Measurements from ENCODE around the gene SLC6A3.
"Not testable (repeated sequence)": the region's sequence is repeated elsewhere in the genome, so short reads cannot be mapped to it uniquely, and the experiment has no call there.

SLC6A3 gene

GRCh38 chr5:1387059-1387755, 58.0 kb downstream of the SLC6A3 start:
- no peak for DNase-seq (ENCODE audit: low read depth)

- DNase-seq (ENCODE audit: low read depth): peak; percentile 60
Measured at GRCh38 chr5:1386274-1386717, 58.9 kb downstream of the SLC6A3 start.

DNA sequence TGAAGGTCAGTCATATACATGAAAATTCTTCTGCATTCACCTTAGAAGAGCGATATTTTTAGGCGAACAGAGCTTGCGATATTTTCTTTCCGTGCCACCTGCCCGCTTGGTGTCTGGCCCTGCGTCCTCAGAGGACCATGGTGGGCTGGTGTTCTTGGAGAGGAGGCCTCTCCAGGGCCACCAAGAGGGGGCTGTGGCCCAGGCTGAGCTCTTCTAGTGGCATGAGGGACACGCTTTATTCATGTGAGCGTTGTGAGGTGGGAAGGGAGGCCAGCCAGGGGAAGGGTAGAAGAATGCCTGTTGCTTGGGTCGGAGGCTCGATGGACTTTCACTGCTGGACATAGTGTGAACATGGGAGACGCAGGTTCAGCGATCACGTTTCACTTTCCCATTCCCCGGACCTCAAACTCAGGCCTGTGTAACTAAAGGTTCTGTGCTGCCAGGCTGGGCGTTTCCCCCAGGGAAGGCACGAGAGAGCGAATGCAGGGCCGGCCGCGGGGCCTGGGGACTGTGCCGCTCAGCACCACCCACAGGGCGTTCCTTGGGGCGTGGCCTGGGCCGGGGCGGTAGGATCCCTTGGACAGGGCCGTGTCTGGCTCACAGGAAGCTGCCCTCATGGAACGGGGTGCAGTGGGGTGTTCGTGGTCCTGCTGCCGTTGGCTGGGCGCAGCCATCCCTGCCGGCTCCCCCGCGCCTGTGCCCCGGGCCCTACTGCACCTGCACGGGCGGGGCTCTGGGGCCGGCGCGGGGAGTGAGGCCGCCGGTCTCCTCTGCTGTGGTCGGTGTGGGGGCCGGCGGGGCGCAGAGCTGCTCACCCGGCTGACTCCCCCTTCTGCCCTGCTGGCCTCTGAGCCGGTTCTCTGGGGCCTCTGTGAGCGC, 59.6 kb downstream of the SLC6A3 start:
- DNase-seq (ENCODE audit: low read depth): peak; percentile 62

DNA sequence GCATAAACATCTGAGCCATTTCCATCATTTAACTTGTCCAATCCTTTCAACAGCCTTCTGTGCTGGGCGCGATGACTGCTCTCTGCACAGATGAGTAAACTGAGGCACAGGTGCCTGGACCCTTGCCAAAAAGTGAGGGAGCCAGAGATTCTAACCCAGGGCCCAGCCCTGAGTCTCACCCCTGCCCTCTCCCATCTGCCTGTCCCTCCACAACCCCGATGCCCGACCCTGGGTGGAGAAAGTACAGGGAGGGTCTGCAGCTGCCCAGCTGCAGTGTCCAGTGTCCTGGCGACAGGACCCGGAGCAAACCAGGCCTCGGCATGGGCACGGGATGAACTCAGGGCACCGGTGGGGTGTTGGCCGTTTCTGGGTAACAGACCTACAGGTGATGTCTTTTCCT, 60.7 kb downstream of the SLC6A3 start:
- DNase-seq (ENCODE audit: low read depth): no peak

- DNase-seq (ENCODE audit: low read depth): no peak
Measured at GRCh38 chr5:1383886-1384401, 61.3 kb downstream of the SLC6A3 start.

DNA sequence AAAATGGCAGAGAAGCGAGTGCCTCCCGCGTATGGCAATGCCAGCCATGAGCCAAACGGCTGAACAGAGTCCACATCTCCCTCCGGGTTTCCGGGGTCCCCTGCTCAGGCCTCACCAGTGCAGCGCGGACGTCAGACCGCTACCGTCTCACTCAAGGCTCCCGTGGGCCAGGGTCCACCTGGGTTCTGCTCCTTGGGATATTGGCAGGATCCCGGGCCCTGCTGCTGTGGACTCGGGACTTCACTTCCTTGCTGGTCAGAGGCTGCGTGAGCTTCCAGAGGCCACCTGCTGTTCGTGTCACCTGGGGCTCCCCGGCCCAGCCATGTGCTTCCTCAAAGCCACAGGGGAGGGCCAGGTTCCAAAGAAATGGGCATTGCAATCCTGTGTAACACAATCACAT, 61.9 kb downstream of the SLC6A3 start:
- DNase-seq (ENCODE audit: low read depth): no peak

DNA sequence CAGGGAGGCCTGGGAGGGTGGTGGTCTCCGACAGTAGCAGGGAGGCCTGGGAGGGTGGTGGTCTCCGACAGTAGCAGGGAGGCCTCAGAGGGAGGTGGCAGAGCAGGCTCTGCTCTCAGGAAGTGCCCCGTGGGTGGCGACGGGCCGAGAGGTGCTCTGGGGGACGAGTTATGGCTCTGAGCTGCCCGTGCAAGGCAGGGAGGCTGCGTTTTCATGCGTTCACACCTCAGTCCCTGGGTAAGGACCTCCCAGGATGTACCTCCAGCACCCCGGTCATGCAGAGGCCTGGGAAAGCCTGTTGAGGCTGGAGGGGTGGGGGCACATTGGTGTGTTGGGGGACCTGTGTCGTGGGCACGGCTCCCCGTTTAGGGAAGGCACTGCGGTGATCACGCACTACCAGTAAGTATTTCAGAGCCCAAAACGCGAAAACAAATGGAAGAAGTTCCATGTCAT, 63.0 kb downstream of the SLC6A3 start:
- DNase-seq (ENCODE audit: low read depth): no peak

GRCh38 chr5:1381370-1382247, 63.6 kb downstream of the SLC6A3 start:
- DNase-seq (ENCODE audit: low read depth): no peak

GRCh38 chr5:1380910-1381309, 64.3 kb downstream of the SLC6A3 start:
- no peak for DNase-seq (ENCODE audit: low read depth)

GRCh38 chr5:1380011-1380817, 65.0 kb downstream of the SLC6A3 start:
- DNase-seq (ENCODE audit: low read depth): peak; percentile 16

GRCh38 chr5:1378866-1379659, 66.2 kb downstream of the SLC6A3 start:
- DNase-seq (ENCODE audit: low read depth): no peak

DNA sequence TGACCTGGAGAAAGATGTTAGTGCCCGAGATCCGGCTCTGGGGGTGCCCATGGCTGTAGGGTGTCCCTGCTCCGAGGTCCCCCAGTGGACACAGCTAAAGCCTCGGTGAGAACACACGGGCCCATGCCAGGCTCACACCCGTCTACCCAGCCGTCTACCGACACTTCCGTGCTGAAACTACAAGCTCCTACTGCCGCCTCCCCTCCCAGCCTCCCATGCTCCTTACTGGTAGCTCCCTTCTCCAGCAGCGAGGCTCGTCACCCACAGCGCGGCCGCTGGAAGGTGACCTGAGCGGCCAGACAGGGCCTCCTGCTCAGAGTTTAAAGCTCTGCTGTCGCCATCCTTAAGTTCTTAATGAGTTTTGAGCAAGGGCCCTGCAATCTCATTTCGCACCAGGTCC, 67.1 kb downstream of the SLC6A3 start:
- DNase-seq (ENCODE audit: low read depth): no peak

GRCh38 chr5:1376981-1377380, 68.3 kb downstream of the SLC6A3 start:
- no peak for DNase-seq (ENCODE audit: low read depth)

DNA sequence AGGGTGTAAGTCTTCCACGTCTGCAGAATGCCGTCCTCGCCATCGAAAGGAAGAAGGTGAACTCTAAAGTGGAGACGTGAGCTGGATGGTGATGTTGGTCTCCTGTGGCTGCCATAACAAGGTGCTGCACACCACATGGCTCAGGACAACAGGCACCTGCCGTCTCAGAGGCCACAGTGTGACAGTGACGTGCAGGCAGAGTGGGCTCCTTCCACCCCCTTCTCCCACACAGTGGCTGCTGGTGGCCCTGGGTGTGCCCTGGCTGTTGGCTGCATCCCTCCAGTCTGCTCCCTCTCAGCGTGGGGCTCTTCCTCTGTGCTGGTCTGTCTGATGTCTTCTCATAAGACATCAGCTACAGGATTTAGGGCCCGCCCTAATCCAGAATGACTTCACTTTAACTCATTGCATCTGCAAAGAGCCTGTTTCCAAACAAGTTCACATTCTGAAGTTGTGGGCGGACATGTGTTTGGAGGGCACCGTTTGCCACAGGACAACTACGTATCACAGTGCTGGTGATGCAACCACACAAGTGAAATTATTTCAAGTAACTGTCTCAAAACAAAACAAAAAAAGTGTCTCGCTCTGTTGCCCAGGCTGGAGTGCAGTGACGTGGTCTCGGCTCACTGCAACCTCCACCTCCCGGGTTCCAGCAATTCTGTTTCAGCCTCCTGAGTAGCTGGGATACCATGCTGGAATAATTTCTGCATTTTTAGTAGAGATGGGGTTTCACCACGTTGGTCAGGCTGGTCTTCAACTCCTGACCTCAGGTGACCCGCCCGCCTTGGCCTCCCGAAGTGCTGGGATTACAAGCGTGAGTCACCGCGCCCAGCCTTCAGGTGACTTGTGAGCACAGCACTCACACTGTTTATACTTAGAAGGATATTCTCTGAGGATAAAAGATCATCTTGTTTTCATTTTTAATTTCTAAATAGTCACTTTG, 69.1 kb downstream of the SLC6A3 start:
- DNase-seq (ENCODE audit: low read depth): no peak

DNA sequence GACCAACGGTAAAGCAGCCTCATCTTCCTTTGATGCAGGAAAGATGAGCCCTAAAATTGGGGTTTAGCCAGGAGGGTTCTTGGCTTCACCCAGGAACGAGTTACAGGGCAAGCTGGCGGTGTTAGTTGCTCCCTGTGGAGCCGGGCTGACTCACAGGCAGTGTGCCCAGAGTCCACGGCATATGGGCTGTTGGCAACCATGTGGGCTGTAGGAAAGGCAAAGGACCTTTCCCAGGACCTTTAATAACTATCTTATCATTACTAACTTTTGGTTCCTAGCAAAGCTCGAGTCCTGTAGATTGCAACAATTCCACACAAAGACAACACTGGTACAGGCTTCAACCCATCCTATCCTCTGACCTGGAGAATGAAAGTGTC, 70.6 kb downstream of the SLC6A3 start:
- DNase-seq (ENCODE audit: low read depth): no peak

GRCh38 chr5:1374030-1374678, 71.1 kb downstream of the SLC6A3 start:
- no peak for DNase-seq (ENCODE audit: low read depth)

DNA sequence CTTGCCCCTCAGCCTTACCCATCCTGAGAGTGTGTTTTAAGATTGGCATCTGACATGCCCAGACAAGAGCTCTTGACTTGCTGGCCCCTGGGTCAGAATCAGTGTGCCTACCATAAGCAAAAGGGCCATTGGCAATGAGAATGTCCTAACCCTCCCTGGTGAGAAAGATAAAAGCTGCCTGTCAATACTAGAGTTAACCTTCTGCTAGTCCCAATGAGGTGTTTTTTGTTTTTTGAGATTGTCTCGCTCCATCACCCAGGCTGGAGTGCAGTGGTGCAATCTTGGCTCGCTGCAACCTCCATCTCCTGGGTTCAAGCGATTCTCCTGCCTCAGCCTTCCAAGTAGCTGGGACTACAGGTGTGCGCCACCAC, 73.3 kb downstream of the SLC6A3 start:
- DNase-seq (ENCODE audit: low read depth): not testable (repeated sequence)

GRCh38 chr5:1371218-1371971, 73.8 kb downstream of the SLC6A3 start:
- no peak for DNase-seq (ENCODE audit: low read depth)
